Activated gamma-delta T cell (primary cell): Measurements from ENCODE around the gene ZCCHC24.
"Not testable (repeated sequence)": the region's sequence is repeated elsewhere in the genome, so short reads cannot be mapped to it uniquely, and the experiment has no call there.

ENCODE experiments used
- DNase-seq: peaks from one replicate; lab custom pipeline; 2025; lab: John Stamatoyannopoulos, UW

ZCCHC24 gene

DNA sequence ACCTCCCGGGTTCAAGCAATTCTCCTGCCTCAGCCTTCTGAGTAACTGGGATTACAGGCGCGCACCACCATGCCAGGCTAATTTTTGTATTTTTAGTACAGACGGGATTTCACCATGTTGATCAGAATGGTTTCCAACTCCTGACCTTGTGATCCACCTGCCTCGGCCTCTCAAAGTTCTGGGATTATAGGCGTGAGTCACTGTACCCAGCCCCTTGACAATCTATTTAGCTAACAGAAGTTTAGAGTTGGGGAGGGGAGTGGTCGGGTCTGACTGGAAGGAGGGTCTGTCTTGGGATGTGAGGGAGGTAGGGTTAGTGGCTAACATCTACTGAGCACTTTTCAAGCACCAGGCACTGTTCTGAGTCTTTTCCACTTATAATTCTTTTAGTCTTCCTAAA is 27.0 kb upstream of the ZCCHC24 start:
- DNase-seq = no peak

DNA sequence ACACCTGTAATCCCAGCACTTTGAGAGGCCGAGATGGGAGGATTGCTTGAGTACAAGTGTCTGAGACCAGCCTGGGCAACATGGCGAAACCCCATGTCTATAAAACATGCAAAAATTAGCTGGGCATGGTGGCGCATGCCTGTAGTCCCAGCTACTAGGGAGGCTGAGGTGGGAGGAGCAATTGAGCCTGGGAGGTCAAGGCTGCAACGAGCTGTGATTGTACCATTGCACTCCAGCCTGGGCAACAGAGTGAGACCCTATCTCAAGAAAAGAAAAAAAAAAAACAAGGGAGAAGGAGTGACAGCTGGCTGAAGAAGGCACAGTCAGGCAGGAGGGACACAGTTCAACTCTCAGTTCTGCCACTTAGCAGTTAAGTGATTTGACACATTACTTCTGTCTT is 26.4 kb upstream of the ZCCHC24 start:
- DNase-seq = no peak

DNA sequence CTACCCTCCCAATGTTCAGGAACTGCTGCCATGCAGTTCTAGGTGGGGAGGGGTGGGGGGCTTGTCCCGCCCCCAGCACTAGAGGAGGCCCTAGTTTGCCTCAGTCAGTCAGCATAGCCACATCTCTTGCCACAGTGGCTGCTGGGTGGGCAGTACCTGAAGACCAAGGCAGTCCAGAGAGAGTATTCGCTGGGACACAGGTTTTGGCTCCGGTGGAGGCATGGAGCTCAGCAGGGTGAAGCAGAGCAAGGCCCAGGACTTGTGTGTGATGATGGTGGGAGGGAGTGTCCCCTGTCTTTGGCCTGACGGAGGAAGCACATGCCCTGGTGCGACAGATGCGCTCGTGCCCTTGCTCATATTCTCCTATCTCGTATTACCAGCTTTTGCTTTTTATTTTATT is 24.7 kb upstream of the ZCCHC24 start:
- DNase-seq = no peak

DNA sequence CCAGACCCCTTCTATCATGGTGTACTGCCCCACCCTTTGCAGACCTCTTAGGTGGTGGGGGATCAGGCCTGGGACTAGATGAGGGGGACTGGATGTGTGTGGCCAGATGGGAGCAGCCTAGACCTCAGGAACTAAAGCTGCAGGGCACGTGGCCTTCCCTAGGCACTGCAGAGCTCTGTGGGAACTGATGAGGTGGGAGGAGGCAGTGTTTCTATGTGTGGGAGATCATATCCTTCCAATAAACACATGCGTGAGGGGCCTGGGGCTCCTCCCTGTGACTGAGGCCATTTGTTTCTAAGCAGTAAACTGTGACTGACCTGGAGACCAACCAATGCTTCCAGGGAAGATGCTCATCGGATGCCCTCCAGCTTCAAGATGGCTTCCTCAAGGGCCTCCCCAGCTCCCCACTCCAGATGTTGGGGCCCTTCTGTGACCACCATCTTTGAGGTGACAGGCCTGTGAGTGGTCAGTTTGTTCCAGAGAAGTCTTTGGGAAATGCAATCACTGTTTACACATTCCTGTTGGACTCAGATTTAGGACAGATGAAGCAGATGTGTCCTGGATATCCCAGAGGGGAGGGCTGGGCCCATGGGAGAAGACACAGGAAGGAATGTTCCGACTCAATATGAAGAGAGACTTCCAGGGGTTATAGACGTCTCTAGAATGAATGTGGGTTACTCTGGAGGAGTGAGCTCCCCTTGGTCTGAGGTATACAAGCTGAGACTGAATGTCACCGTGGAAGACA is 23.6 kb upstream of the ZCCHC24 start:
- DNase-seq = no peak

DNA sequence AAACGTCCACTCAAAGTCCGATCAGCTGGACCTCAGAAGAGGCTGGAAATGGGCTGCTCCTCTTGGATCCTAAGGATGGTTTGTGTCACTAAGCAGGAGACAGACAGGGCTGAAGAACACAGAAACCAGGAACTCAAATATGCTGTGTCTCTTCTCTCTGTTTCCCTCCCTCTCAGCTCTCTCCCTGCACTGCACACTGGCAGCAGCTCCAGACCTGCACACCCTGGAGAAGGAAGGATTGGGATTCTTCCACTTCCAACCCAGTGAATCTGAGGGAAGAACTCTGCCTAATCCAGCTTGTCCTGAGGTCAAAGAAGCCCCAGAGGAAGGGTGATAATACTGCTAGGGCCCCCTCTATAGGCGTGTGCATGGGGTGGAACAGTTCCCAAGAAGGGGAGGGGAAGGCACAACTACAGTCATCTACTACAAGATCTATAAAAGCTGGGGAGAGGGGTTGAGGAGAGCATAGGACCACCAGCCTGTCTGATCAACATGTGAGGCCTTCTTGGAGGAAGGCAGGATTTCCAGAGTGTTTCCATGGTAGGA is 22.7 kb upstream of the ZCCHC24 start:
- no peak for DNase-seq

DNA sequence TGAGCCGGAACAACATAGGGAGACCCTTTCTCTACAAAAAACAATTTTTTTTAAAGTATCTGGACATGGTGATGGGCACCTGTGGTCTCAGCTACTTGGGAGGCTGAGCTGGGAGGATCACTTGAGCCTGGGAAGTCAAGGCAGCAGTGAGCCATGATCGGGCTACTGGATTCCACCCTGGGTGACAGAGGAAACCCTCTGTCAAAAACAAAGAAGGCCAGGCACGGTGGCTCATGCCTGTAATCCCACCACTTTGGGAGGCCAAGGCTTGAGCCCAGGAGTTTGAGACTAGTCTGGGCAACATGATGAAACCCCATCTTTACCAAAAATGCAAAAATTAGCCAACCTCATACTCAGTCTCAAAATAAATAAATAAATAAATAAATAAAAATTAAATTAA is 19.9 kb upstream of the ZCCHC24 start:
- DNase-seq = no peak

DNA sequence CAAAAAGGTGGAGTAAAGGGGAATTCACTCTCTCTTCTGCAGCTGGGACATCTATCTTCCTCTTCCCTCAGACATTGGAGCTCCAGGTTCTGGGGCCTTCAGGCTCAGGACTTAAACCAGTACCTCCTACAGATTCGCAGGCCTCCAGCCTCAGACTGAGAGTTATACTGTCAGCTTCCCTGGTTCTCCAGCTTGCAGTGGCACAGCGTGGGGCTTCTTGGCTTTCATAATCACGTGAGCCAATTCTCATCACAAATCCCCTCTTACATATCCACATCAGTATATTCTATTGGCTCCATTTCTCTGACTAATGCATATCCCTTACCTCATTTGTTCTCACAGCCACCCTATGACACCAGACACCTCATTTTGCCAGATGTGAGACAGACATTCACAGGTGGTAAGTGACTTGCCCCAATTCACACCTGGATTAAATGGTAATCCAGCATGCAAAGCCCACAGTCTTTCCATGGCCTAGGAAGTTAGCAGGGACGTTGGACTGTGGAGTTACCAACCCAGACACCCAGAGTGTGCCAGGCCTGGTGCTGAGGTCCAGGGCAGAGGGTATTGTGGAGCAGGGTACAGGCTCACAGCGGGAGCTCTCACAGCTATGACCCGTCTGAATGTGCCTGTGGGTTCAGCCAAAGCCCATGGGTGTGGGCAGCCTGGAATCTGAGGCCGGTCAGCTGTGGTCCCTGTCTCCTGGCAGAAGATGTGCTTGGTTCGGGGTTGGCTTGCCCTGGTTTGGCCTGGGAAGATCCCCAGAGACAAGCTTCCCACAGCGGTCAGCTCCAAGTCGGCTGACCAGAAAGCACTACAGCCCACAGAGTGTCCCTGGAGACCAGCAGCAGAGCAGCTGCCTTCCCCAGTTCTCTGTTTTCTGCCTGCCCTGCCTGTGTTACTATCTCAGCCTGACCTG is 18.4 kb upstream of the ZCCHC24 start:
- no peak for DNase-seq

DNA sequence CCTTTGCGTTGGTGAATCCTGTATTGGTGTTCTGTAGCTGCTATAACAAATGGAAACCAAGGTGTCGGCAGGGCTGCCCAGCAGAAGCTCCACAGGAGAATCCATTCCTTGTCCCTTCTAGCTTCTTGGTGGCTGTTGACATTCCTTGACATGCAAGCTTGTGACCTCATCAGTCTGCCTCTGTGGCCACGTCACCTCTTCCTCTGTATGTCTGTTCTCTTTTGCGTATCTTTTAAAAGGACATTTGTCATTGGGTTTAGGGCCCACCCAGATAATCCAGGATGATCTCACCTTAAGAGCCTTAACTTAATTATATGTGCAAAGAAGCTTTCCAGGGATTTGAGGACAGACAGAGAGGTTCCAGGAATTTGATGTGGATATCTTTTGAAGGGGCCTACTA is 15.3 kb upstream of the ZCCHC24 start:
- DNase-seq = no peak

DNA sequence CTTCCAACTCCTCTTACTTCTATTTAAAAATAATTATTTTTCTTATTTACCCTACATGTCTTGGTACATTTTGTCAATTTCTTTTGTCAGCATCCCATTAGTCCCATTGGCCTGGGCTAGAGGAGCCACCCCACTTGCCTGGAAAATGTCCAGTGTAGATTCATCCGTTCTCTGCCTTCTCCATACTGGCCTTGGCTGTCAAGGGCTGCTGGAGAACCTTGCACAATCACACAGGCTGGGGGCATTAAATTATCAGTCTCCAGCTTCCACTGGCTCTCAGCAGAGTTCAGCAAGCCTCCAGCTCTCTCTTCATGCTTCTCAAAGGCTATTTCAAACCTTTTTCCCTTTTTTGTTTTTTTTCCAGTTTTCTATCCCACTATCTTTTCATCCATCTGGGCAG is 13.8 kb upstream of the ZCCHC24 start:
- no peak for DNase-seq

DNA sequence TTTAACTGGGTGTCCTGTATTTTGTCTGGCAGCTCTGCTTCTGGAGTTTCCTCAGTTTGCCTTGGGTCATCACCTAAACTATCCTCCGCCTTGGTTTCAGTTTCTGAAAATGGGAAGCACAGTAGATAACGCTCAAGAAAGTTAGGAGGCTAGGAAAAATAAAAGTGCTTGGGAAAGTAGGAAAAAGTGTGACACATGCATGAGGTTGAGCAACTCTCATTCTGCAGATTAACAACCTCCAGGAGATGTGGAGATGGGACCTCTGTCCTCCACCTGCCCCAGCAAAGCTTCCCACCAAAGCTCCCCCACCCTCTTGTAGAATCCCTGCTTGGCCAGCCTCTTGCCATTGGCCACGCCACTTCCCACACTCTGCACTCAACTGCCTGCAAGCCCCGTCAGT is 13.1 kb upstream of the ZCCHC24 start:
- DNase-seq = no peak

DNA sequence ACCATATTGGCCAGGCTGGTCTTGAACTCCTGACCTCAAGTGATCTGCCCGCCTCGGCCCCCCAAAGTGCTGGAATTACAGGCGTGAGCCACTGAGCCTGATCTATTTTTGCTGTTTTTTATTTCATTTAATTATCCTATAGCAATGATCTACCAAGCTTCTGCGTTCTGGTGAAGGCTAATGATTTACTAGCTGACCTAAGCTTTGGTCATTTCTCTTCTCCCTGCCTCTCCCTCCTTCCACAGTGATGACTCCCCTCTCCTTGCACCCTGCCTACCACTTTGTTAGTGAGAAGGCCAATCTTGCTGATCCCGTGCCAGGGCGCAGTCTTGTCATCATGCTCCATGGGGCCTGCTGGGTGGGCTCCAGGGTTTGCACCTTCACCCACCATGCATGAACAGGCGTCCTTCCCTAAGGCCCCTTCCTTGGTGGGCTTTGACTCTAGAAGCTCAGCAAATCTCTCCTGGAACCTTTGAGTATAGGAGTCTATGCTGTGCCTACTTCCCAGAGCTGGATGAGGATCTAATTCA is 11.9 kb upstream of the ZCCHC24 start:
- no peak for DNase-seq

DNA sequence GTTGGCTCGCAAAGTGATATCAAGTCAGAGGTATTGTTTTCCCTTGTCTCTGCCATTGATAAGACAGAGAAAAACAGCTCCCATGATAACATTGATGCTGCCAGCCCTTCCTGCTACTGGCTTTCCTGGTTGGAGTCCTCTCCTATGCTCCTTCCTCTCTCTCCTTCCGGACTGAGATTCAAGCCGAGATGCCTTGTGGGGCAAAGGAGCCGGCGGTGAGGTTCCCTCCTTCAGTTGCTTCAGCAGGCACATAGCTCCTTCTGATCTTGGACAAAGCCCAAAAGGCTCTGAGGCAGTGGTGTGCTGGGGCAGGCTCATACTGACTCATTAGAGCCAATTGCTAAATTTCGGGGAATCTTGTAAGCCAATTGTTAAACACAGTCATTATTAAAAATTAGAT is 8.8 kb upstream of the ZCCHC24 start:
- DNase-seq = no peak

DNA sequence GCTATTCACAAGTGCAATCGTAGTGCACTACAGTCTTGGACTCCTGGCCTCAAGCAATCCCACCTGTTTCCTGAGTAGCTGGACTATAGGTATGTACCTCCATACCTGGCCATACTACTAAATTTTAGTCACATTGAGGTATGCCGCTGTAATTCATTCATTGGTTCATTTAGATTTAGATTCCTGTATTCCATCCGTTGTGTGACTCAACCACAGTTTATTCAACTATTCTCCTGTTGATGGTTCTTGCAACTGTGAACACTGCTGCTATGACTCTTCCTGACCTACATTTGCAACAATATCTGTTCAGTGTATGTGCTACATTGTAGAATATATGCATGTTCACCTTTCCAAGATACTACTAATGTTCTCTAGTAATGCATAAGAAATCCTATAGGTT is 8.0 kb upstream of the ZCCHC24 start:
- DNase-seq = no peak

DNA sequence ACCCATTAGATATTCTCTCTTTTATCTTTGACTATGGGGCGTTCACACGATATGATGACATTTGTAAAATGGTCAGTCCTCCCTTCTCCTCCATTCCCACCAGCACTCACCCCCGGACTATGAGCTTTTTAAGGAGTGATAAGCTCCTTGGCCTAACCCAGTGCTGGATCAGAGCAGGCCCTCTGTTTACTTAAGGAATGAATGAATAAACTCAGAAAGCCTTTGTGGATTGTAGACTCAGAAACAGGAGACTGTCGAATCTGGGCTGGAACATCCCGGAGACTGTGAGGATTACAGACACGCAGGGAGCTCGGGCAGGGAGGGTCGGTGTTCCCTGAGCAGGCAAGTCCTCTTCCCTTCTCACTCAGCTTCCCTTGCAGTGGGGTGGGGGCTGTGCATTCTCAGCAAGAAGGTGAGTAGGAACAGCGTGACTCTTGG is 6.8 kb upstream of the ZCCHC24 start:
- DNase-seq = no peak

DNA sequence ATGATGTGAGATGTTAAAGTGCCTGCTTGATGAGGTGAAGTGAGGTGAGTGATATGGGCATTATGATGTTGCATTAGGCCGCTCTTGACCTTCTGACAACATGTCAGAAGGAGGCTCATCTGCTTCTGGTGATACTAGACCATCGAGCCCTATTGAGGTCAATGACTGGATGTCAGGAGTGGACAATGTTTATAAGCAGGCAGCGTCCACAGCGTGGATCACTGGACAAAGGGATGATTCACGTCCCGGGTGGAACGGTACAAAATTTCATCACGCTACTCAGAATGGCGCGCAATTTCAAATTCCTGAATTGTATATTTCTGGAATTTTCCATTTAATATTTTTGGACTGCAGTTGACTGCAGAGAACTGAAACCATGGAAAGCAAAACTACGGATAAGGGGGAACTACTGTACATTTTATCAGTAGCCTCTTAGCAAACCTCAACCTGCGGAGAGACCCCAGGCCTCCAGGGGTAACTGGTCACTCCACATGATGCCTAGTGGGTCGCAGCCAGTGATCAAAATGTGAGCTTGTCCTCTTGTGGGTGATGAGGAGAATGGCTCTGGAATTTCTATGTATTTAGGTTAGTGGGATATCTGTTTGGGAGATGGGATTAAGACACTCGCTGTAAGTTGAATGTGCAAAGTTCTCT is 5.7 kb upstream of the ZCCHC24 start:
- DNase-seq = no peak

DNA sequence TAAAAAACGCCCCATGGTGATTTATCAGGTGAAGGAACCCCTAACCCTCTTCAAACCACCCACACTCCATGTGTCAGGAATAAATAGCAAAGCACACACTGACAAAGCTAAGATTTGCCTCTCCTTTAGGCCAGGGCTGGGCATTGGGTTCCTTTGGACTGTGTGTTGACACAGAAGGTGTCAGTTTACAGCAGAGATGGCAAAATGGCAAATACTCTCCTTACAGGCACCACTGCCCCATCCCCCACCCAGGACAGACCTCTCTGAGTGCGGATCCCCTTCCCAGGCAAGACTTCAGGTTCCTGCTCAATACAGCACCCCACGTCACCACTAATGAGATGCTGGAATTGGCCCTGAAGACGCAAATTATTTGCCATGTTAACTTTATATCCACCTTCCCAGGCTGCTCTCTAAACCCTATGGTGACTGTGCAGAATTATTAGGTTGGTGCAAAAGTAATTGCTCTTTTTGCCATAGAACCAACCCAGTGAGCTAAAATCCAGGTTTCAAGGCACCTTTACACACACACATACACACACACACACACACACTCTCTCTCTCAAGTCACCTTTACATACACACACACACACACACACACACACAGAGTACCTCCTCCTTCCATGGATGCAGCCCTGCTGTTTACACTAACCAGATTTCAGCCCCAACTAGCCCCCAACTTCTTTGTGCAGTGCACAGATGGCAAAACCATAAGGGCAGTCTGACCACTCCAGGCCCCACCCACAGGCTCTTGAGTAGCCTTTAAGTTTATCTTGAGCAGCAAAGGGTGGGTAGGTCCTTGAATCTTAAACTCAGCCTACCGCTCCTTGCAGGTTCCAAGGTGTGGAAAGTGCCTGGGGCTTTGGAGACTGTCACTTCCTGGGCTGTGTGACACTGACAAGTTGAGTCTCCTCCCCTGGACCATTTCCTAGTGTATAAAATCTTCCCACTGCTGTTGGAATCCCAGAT is 4.0 kb upstream of the ZCCHC24 start:
- no peak for DNase-seq

DNA sequence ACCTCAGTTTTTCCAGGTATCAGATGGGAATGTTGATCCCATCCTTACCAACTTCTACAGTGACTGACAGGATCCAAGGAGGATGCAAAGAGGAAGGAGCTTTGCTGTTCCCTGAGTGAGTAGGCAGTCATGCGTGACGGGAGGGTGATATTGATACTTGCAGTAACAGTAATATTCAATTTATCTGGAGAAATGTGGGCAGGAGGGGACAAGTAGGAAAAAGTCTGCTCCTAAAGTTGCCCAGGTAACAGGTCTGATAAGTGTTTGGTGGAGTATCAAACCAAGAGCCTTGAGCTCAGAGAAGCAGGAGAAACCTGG is 3.3 kb upstream of the ZCCHC24 start:
- no peak for DNase-seq

DNA sequence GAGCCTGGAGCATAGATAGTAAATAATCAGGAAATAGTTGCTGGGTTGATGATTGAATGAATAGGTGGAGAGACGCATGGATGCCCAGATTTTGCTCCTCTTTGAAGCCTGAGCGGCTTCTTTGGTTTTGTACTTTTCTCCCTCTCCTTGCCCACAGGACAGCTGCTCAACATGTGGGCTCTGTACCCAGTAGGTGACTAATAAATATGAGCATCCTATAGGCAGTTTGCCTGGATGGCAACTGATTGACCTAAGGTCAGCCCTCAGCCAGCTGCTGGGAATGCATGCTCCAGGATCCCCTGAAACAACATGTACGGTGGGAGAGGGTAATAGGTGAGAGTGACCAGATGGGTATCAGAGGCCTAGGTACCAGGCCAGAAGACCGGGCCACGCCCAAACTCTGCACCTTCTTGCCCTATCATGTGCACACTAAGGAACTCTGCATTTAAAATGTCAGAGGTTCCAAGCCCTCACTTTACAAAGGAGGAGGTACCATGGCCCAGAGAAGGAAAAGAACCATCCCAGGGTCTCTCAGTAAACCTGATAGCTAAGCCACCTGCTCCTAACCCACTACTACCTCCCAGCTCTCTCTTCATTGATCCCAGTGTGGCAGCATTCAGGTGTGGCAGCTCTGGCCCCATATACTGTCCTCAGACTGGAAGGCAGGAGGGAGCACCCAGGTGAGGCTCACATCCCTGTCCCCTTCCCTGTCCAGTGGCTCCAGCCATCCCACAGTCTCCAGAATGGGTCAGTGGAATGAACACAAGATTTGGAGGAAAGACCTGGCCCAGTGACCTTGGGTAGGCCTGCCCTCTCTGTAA is 2.7 kb upstream of the ZCCHC24 start:
- DNase-seq = no peak

DNA sequence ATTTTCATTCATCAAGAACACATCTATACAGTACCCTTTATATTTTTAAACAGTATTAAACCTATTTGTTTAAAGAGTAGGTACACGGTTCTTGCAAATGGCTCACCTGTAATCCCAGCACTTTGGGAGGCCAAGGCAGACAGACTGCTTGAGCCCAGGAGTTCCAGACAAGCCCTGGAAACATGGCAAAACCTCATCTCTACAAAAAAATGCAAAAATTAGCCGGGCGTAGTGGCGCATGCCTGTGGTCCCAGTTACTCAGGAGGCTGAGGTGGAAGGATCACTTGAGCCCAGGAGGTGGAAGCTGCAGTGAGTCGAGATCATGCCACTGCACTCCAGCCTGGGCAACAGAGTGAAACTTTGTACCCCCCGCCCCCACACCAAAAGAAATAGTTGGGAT is 1.8 kb upstream of the ZCCHC24 start:
- not testable (repeated sequence) for DNase-seq

DNA sequence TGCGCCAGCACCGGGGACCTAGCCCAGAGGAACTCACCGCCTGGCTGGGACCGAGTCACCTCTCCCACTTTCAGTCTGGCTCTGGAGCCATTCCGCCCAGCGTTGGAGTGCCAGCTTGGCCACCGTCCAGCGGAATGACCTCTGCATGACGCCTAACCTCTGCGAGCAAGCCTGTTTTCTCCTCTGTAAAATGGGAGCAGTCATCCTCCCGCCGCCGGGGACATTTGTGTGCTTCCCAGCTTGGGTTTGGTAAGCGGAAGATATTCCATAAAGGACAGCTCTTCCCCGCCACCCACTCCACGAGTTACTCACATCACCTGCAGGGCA is 1.3 kb upstream of the ZCCHC24 start:
- no peak for DNase-seq
